PC-9 (cell line): ENCODE measurements around the gene ITSN1.

ENCODE experiments used
- EZH2 ChIP-seq: fragments of 200-600 bp; sonication (generic); IDR thresholded peaks from 2 replicates; pipeline ENCODE4 v1.8.0; 2017; ENCODE audit warnings: antibody characterized with exemption, low read depth
- TF ChIP-seq, protein P1 (sequence below): fragments of 200-600 bp; sonication (generic); conservative IDR thresholded peaks from 2 replicates; pipeline ENCODE4 v1.6.1; 2017; ENCODE audit warnings: mixed run types, antibody characterized with exemption, mild to moderate bottlenecking, moderate library complexity

DNA sequence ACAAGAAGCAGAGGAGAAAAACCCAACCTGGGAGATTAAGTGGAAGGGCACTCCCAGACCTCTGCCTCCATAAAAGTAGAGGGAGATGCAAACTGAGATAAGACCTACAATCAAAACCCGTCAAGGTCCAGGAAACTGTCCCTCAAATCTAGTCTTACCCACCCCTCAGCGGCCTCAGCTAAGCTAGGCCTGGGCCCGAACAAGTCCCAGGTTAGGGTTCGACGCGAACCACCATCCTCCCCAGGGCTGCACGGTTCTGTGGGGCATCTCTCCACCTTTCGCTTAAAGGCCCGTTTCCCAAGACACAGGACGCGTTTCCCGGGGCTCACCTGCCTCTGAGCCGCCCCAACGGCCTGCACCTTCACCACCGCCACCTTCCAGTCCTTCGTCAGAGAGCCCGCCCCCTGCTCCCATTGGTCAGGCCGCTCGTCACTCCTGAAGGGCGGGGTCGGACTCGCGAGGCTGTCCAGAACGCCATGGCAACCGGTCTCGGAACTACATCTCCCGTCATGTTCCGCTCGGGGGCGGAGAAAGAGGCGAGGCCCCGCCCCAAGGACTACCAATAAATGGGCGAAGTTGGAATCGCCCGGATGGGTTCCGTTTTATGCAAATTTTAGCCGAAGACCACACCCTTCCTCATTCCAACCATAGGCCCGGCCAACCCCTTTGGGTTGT is 812 bp upstream of the ITSN1 start, which contains the start of gene CRYZL1:
- no peak for TF ChIP-seq EZH2
- TF ChIP-seq, protein P1, sequence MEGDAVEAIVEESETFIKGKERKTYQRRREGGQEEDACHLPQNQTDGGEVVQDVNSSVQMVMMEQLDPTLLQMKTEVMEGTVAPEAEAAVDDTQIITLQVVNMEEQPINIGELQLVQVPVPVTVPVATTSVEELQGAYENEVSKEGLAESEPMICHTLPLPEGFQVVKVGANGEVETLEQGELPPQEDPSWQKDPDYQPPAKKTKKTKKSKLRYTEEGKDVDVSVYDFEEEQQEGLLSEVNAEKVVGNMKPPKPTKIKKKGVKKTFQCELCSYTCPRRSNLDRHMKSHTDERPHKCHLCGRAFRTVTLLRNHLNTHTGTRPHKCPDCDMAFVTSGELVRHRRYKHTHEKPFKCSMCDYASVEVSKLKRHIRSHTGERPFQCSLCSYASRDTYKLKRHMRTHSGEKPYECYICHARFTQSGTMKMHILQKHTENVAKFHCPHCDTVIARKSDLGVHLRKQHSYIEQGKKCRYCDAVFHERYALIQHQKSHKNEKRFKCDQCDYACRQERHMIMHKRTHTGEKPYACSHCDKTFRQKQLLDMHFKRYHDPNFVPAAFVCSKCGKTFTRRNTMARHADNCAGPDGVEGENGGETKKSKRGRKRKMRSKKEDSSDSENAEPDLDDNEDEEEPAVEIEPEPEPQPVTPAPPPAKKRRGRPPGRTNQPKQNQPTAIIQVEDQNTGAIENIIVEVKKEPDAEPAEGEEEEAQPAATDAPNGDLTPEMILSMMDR, result no peak
